Measurements from ENCODE around the gene USP12.

DNA sequence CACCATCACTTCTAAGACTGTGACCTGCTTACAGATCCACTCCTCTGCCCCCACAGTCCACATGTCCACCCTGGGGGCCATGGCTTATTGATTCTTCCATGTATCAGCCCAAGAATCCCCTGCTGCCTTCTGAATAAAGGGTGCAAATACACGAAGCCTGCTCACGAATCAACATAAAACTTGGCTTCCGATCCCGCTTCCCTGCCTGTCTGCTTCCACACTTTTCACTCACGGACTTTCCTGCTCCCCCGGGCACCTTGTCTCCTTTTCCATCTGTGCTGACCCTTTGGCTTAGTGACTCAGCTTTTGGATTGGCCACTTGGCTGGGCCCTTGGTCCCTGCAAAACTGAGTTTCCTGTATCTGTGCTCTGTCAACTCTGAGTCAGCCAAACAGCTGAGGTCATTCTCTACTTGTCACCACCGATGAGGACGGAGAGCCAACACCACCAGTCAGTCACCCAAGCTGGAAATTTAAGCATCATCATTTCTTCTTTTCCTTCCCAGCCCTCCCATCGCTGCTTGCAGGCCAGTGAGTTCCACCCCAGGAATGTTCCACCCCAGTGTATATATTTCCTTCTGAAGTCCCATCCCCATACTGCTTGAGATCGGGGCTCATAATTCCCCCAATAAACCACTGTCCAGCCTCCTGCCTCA lies 11.4 kb upstream of the USP12 start:
- TF ChIP-seq, protein P1, sequence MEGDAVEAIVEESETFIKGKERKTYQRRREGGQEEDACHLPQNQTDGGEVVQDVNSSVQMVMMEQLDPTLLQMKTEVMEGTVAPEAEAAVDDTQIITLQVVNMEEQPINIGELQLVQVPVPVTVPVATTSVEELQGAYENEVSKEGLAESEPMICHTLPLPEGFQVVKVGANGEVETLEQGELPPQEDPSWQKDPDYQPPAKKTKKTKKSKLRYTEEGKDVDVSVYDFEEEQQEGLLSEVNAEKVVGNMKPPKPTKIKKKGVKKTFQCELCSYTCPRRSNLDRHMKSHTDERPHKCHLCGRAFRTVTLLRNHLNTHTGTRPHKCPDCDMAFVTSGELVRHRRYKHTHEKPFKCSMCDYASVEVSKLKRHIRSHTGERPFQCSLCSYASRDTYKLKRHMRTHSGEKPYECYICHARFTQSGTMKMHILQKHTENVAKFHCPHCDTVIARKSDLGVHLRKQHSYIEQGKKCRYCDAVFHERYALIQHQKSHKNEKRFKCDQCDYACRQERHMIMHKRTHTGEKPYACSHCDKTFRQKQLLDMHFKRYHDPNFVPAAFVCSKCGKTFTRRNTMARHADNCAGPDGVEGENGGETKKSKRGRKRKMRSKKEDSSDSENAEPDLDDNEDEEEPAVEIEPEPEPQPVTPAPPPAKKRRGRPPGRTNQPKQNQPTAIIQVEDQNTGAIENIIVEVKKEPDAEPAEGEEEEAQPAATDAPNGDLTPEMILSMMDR (IDR thresholded peaks at IDR 0.05; ENCODE audit: low read depth, low read length), result no peak
- TF ChIP-seq EZH2phosphoT487 (IDR thresholded peaks at IDR 0.05; ENCODE audit: low read depth), result no peak

Measured in OCI-LY3 (cell line).